Mesothelial cell of epicardium (in vitro differentiated cells): ENCODE results near the gene SAMD14. TPM values are rescaled to one million over a fixed set of nuclear protein-coding genes. Genes with fewer than 3 reads are reported as not detected.

ENCODE experiments used
- DNase-seq, 2 experiments: peaks; one replicate each; pipeline ENCODE4 v3.0.0; 2021; ENCODE audit warnings: low spot score in 2 of 2; ENCODE audit not compliant: unreplicated experiment in 2 of 2
- H3K27ac Mint-ChIP-seq: 2 replicates; pipeline ENCODE4 v1.8.0; 2021; ENCODE audit warnings: mixed read lengths
- H3K27me3 Mint-ChIP-seq: 2 replicates; pipeline ENCODE4 v1.8.0; 2021; ENCODE audit warnings: low read depth, mixed read lengths
- H3K36me3 Mint-ChIP-seq: 2 replicates; pipeline ENCODE4 v1.8.0; 2021; ENCODE audit warnings: mixed read lengths
- H3K4me1 Mint-ChIP-seq: 2 replicates; pipeline ENCODE4 v1.8.0; 2021; ENCODE audit warnings: mixed read lengths
- H3K4me3 Mint-ChIP-seq: 2 replicates; pipeline ENCODE4 v1.8.0; 2021; ENCODE audit warnings: mild to moderate bottlenecking, moderate library complexity, mixed read lengths
- H3K9me3 Mint-ChIP-seq: 2 replicates; pipeline ENCODE4 v1.8.0; 2021; ENCODE audit warnings: mixed read lengths
- total RNA-seq: library from RNA; stranded (reverse); gene quantifications from 3 replicates; pipeline ENCODE4 v1.2.1, GENCODE V29; 2021
- TF ChIP-seq, protein P1 (sequence below): fragments of 200-600 bp; sonication (generic); IDR thresholded peaks from one replicate; pipeline ENCODE4 v1.5.0; 2021; ENCODE audit warnings: antibody characterized with exemption; ENCODE audit not compliant: unreplicated experiment

The SAMD14 gene
- total RNA-seq, 1 donor from 2014 or later: 19.4 TPM

- Mint-ChIP-seq H3K36me3 (no peaks in the 10 kb centered on the region), H3K4me3 (no peak overlapping the region), H3K9me3 (no peaks in the 10 kb centered on the region), H3K27me3 (no peaks in the 10 kb centered on the region), H3K4me1 (peaks cover 24% of the 10 kb centered on the region), H3K27ac (peak overlapping the region; percentile 30)
- no peak for DNase-seq
- TF ChIP-seq, protein P1, sequence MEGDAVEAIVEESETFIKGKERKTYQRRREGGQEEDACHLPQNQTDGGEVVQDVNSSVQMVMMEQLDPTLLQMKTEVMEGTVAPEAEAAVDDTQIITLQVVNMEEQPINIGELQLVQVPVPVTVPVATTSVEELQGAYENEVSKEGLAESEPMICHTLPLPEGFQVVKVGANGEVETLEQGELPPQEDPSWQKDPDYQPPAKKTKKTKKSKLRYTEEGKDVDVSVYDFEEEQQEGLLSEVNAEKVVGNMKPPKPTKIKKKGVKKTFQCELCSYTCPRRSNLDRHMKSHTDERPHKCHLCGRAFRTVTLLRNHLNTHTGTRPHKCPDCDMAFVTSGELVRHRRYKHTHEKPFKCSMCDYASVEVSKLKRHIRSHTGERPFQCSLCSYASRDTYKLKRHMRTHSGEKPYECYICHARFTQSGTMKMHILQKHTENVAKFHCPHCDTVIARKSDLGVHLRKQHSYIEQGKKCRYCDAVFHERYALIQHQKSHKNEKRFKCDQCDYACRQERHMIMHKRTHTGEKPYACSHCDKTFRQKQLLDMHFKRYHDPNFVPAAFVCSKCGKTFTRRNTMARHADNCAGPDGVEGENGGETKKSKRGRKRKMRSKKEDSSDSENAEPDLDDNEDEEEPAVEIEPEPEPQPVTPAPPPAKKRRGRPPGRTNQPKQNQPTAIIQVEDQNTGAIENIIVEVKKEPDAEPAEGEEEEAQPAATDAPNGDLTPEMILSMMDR: no peak
Observed at GRCh38 chr17:50171371-50172071, 41.6 kb upstream of the SAMD14 start.

DNA sequence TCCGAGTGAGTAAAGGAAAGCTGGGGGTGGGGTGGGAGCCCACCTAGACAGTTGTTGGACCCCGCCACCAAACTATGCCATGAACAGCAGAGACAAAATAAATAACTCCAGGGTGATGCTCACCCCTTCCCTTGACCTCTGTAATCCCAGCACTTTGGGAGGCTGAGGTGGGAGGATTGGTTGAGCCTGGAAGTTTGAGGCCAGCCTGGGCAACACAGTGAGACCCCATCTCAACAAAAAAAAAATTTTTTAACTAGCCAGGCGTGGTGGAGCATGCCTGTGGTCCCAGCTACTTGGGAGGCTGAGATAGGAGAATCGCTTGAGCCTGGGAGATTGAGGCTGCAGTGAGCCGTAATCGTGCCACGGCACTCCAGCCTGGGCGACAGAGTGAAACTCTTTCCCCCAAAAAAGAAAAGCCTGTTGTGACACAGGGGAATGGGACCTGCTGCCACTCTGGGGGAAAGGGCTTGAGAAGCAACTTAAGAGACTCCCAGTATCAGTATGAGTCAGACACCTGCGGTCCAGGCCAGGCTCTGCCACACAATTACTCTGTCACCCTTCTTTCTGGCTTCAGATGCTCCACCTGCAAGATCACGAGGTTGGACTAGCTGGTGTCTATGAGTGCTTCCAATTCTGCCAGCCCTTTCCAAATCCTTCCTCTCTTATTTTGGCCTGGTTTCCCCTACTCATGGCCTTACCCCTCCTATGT is 40.9 kb upstream of the SAMD14 start:
- peaks cover 20% of the 10 kb centered on the region for H3K4me1 Mint-ChIP-seq
- H3K4me3 Mint-ChIP-seq: no peak overlapping the region
- H3K36me3 Mint-ChIP-seq: no peaks in the 10 kb centered on the region
- H3K9me3 Mint-ChIP-seq: no peaks in the 10 kb centered on the region
- DNase-seq: no peak
- TF ChIP-seq, protein P1: no peak
- H3K27me3 Mint-ChIP-seq: no peaks in the 10 kb centered on the region
- no peak overlapping the region for H3K27ac Mint-ChIP-seq

GRCh38 chr17:50169881-50170459 is 40.0 kb upstream of the SAMD14 start:
- Mint-ChIP-seq H3K27me3 (no peaks in the 10 kb centered on the region), H3K36me3 (no peaks in the 10 kb centered on the region), H3K4me3 (no peak overlapping the region), H3K27ac (no peak overlapping the region), H3K9me3 (no peaks in the 10 kb centered on the region), H3K4me1 (peaks cover 20% of the 10 kb centered on the region)
- DNase-seq: no peak
- TF ChIP-seq, protein P1: no peak

DNA sequence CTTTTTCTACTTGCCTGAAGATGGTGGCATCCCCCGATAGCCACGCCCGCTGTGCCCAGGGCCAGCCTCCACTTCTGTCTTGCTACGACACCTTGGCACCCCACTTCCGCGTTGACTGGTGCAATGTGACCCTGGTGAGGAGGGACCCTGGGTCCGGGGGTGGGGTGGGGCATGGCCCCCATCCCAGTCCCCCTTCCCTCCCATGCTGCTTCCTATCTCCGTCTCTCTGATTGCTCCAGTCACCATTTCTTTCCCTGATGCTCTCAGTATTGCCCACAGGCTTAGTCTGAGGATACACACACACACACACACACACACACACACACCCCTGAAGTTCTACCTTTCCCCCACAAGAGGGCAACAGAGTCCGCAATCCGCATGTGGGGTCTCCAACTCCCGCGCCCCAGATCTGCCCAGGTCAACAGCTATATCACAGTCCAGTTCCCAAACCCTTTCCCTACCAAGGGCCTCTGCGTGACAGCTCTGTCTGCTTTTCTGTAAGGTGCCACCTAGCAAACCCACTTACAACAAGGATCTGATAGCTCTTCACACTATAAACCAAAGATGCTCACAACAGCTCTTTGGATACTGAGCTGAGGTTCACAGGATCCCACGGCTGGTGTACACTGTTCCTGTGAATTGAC is 39.3 kb upstream of the SAMD14 start:
- H3K27ac Mint-ChIP-seq: no peak overlapping the region
- DNase-seq: peak in 1 of 2 experiments; percentile 66
- H3K9me3 Mint-ChIP-seq: no peaks in the 10 kb centered on the region
- peaks cover 19% of the 10 kb centered on the region for H3K4me1 Mint-ChIP-seq
- H3K4me3 Mint-ChIP-seq: no peak overlapping the region
- H3K36me3 Mint-ChIP-seq: no peaks in the 10 kb centered on the region
- no peaks in the 10 kb centered on the region for H3K27me3 Mint-ChIP-seq
- TF ChIP-seq, protein P1: no peak

DNA sequence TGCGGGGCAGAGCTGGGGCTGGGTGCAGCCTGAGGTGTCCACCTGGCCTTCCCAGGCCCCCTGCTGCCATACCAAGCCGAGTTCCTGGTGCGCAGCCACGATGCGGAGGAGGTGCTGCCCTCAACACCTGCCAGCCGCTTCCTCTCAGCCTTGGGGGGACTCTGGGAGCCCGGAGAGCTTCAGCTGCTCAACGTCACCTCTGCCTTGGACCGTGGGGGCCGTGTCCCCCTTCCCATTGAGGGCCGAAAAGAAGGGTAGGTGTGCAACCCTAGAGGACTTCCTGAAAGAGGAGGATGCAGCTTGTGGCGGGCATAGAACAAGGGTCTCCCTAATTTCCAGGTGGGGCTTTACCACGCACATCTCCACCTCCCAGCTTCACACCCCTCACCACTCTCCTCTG is 38.4 kb upstream of the SAMD14 start:
- Mint-ChIP-seq H3K4me3 (no peak overlapping the region), H3K4me1 (peaks cover 13% of the 10 kb centered on the region), H3K9me3 (no peaks in the 10 kb centered on the region), H3K36me3 (no peaks in the 10 kb centered on the region), H3K27ac (no peak overlapping the region), H3K27me3 (no peaks in the 10 kb centered on the region)
- TF ChIP-seq, protein P1: no peak
- no peak for DNase-seq
